8988T (cell line): ENCODE measurements around the gene IKBKE.

ENCODE experiments used
- DNase-seq: peaks from one replicate; pipeline ENCODE4 v3.0.0; 2011

IKBKE gene

DNA sequence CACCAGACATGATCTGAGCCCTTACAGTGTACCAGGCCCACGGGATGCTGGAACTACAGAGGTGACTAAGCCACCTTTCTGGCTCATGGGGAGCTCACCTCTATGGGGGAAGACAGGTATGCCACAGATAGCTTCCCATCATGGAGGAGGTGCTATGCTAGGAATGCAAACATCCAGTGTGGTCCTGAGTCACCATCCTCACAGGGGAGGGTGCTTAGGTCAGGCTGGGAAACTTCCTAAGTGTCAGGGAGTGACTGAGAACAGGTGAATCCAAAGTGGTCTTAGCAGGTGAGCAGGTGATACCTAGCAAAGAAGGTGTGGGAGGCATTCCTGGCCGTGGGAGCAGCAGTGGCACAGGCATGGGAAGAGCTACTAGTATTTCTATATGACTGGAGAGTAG lies 28.4 kb downstream of the IKBKE start:
- no peak for DNase-seq

- DNase-seq, result no peak
Measured at GRCh38 chr1:206500046-206500445, 29.8 kb downstream of the IKBKE start.

- DNase-seq, result no peak
Measured at GRCh38 chr1:206501881-206502280, 31.6 kb downstream of the IKBKE start.

- no peak for DNase-seq
Measured at GRCh38 chr1:206502403-206502802, 32.1 kb downstream of the IKBKE start.

DNA sequence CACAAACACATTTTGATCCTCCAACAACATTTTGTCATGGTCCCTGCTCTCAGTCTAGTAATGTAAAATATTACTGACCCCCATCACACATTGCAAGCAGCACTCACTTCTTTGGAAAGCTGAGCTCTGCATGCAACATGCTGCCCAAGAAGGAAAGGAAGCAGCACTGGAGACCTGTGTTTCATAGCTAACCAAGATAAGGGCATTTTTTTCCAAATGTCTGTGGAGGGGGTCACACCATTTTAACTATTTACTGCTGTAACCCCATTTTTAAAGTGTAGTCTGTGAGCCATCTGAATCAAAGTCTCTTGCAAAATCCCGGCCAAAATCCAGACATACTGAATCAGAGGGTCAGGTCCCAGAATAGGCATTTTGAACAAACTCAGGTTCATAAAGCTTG lies 32.5 kb downstream of the IKBKE start:
- no peak for DNase-seq

DNA sequence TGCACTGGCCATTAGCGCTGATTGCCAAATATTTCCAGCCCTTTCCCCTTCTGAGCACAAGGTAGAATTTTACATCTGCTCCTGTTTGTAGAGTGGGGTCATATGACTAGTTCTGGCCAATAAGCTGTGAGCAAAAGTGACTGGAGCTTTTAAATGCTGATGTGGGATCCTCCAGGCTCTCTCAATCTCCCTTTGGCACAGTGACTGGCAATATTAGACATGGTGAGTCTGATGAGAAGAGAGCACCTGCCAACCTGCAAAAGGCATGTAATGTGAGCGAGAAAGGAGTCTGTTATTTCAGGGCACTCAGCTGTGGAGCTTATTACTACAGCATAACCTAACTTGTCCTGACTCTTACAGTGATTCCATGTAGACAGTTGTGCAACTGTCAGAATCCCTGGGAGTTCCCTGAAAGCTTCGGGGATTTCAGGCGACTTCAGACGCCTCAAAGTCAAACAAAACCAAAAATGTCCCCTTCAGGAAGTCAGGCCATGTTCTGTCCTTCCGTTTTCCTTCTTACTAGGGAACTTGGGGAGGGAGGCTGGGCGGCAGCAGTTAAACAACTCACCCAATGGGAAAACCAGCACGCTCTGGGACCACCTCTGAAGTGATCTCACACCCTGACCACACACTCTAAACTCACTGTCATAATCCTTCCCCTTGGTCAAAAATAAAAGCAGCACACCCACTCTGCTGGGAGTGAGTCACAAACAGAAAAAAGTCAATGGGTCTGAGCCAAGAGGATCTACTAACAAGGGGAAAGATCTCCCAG lies 33.5 kb downstream of the IKBKE start:
- no peak for DNase-seq

DNA sequence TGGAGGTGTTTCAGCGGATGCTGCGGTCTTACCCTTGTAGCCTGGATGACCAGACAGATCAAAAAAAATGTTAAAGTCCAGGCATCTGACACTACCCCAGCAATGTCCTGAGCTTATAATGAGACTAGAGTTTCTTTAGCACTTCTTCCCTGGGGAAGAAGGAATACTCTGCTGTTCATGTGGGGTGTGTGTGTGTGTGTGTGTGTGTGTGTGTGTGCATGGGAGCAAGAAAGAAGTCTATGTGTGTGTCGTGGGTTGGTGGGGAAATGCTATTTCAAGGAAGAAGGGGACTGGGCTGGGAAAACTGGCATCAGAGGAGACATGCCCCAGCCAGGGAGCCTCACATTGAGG lies 34.1 kb downstream of the IKBKE start:
- no peak for DNase-seq

DNA sequence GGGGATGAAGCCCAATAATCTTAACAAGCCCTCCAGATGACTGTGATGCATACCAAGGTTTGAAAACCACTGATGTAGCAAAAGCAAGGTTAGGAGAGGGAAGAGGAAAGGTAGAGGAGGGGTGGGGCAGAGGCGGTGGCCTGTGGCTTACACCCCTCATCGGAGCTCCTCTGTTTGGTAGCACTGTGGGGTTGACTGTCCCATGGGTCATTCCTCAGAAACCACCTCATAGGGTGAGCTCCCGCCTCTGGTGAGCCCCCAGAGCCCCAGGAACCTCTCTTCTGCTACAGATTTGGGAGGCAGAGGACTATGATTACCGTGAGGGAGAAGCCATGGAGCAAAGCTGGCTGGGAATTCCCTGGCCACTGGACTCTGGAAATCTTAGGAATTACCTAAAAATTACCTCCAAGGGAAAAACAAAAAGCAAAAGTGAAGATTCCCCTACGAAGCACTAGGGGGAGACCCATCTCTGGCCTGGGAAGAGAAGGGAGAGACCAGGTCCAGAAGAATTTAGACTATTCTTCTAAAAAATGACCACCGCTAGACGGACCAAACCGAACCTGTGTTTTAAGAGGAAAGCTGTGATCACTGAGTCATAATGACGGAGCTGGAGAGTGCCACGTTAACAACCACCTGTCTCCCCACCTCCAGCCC lies 35.6 kb downstream of the IKBKE start:
- peak; percentile 65 for DNase-seq

GRCh38 chr1:206506405-206507283 lies 36.4 kb downstream of the IKBKE start:
- no peak for DNase-seq

- DNase-seq, result peak; percentile 90
Measured at GRCh38 chr1:206507284-206508129, 37.2 kb downstream of the IKBKE start, which contains the start of gene RASSF5. RASSF5 (plus strand) TSS chr1:206507531; CDS start chr1:206507603, 72 bp downstream.

DNA sequence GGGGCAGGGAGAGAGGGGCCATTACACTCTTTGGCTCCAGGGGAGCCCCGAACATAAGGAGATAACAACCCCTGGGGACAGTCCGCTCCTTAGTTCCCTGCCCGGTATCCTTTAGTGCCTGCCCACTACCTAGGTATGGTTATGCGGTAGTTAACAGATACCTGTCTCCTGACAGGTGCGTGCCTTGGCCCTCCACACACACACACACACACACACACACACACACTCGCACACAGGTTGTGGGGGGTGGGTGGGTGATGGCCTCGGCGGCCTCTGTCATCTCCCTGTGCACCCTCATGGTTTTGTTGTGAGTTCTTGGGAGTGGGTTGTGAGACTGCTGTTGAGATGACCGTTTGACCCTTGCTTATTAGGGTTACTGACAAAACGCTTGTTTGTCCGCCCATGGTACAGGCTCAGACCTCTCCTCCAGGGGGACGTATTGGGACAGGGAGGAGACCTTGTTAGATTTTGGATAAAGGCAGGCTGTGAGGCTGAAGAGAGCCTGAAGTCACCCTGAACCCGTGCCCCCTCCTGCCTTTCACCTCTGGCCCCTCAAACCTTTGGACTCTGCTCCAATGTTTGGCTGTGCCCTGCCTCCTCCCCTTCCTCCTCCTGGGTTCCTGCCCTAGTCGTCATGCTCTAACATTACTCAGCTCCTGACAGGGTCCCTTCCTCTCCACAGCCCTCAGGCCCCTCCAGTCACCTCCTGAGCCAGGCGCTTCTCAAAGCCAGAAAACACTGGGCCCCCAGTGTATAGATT lies 38.0 kb downstream of the IKBKE start:
- DNase-seq, result no peak

- no peak for DNase-seq
Measured at GRCh38 chr1:206508956-206509355, 38.7 kb downstream of the IKBKE start.

DNA sequence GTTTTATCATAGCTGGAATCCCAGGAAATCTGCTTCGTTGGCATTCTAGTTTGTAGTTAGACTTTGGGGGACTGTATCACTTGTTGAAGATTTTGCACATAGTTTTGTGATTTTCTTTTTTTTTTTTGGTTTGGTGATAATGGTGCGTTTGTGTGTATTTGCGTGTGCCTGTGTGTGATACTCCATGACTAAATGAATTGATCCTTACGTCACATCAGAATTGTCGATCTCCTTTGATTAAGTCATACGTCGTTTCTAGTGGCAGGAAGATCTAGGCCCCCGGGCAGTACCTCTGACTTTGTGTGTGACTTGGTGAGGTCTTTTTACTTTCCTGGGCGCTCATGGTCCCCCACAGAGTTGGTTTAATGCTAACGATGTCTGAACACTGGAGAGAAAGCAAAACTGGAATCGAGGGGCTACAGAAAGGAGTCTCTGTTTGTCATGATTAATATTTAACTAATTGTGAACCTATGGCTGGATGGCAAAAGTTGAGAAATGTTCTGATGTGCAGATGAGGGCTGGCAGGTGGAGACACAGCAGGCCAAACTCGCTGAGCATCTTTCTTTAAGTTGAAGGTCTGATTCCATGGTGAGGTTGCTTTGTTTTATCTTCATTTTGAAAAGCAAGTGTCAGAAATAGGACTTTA lies 39.5 kb downstream of the IKBKE start:
- no peak for DNase-seq

DNA sequence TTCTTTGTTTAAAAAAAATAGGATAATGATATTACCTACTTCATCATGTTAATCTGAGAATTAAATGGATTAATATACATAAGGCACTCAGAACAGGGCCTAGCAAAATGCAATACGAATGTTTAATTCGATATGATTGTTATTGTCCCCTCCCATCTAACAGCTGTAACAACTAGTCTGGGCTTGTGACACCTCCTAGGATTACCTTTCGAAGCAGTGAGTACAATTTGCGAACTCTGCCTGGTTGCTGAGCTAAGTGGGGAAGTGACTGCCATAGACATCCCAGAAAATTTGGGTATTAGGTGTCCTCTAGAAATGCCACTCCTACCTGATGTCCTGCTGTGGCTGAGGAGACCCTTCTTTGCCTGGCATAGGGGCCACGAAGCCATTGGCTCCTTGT lies 40.1 kb downstream of the IKBKE start:
- no peak for DNase-seq

- DNase-seq, result no peak
Measured at GRCh38 chr1:206511362-206512057, 41.2 kb downstream of the IKBKE start.

DNA sequence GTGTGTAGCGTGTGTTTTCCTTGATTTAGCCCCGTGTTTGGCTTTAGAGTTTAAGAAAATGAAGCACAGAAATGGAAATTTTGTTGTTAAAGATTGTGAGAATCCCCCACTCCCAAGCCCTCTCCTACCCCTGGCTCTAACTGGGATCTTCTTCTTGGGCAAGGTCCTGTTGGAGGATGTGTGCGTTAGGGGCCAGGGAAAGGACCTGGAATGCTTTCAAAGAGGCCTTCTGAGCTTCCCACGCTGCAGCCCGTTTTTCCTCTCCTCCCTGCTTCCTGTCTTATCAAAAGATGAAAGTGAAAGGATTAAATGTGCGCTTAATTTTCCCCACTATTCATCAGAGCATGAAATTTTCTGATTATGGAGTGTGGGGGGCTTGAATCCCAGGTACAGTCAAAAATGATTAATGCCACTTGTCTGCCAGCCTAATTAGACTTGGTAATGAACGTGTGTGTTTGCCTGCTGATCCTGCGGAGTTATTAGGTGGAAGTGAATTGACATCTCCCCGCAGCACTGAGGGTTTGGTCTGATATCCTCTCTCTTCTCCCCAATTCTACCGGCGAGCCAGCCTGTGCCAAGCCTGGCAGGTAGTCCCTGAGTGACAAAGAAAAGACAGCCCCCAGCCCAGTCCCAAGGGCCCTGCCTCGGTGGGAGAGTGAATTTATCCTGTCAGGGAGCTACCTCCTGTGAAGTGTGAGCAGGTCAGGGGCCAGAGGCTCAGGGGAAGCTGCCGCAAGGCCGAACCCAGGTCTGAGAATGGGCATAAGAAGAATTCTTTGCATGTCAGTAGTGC lies 42.0 kb downstream of the IKBKE start:
- DNase-seq, result no peak

- DNase-seq, result no peak
Measured at GRCh38 chr1:206512851-206513180, 42.5 kb downstream of the IKBKE start.

DNA sequence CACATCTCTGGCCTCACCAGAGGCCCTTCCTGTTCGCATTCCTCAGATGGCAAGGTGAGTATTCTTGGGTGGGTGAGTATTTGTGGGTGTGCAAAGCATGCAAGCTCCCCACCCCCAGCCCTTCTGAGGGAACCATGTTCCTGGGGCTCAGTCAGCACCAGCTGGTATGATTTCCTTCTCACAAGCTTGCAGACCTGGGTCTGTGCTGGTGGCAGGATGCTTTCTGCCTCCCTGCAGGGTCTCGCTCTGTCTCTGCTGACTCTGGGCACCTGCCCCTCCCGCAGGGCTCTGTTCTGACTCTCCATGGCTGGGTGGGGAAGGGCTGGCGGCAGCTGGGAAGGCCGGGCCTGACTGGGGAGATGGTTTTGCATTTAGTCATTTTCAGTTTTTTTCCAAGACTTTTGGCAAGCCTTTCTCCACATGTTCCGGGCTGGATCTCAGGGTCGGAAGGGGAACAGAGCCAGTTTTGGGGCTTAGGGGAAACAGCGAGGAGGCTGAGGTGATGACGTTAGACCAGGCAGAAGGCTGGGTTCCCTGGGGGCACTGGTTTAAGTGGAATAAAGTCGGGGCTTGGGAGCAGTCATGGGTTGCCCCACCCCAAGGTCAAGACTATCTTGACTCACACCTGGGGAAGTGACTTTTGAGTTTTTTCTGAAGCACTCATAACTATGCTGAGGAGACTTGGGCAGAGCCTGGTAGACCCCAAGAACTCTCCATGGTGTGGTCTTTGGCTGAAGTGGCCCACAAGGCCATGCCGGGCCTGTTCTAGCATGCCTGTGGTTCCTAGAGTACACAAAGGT lies 43.2 kb downstream of the IKBKE start:
- DNase-seq, result peak; percentile 72

DNA sequence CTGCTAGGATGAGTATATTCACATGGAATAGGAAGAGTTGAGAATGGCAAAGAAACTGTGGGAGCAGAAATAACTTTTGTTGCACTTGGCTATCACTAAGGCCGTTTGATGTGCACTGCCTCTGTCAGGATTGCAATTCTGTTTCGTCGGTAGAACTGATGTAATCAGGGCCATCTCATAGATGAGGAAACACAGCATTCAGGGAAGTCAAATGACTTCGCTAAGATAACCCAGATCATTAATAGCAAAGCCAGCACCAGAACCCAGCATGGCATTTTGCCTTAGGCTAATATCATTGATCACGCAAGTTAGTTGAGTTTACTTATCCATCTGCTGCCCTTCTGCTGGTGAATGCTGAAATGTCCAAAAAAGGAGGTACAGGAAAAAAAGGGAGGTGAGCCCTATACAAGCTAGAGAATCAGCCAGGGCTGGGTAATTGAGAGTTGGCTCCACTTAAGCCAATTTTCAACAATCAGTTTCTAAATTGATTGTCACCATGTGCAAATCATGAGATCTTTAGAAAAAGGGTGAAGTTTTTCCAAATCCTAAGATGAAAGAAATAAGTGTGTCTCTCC lies 44.6 kb downstream of the IKBKE start:
- no peak for DNase-seq
